UCSD-AML1 (cell line): ENCODE measurements around the gene CMYA5.

Source experiments
- DNase-seq: peaks from one replicate; lab custom pipeline; 2025; ENCODE audit not compliant: unreplicated experiment; lab: John Stamatoyannopoulos, UW

Gene CMYA5

GRCh38 chr5:79793304-79793703, 103.7 kb downstream of the CMYA5 start:
- no peak for DNase-seq

GRCh38 chr5:79793722-79794121, 104.1 kb downstream of the CMYA5 start:
- DNase-seq, result no peak

GRCh38 chr5:79794347-79794746, 104.7 kb downstream of the CMYA5 start:
- no peak for DNase-seq

- DNase-seq, result no peak
Measured at GRCh38 chr5:79795764-79796398, 106.2 kb downstream of the CMYA5 start.

GRCh38 chr5:79798893-79799590, 109.4 kb downstream of the CMYA5 start:
- no peak for DNase-seq

GRCh38 chr5:79800979-79801827, 111.6 kb downstream of the CMYA5 start:
- DNase-seq, result no peak

GRCh38 chr5:79802406-79802805, 112.8 kb downstream of the CMYA5 start:
- DNase-seq, result no peak

GRCh38 chr5:79803007-79803406, 113.4 kb downstream of the CMYA5 start:
- no peak for DNase-seq

GRCh38 chr5:79806741-79807140, 117.1 kb downstream of the CMYA5 start:
- no peak for DNase-seq

GRCh38 chr5:79809743-79810142, 120.1 kb downstream of the CMYA5 start:
- no peak for DNase-seq

- DNase-seq, result no peak
Measured at GRCh38 chr5:79811081-79811480, 121.4 kb downstream of the CMYA5 start.

- no peak for DNase-seq
Measured at GRCh38 chr5:79811904-79812303, 122.3 kb downstream of the CMYA5 start.

GRCh38 chr5:79814699-79815098, 125.1 kb downstream of the CMYA5 start:
- DNase-seq, result no peak

- DNase-seq, result no peak
Measured at GRCh38 chr5:79816014-79816413, 126.4 kb downstream of the CMYA5 start.

GRCh38 chr5:79820648-79821047, 131.0 kb downstream of the CMYA5 start:
- DNase-seq, result no peak

- no peak for DNase-seq
Measured at GRCh38 chr5:79824444-79824843, 134.8 kb downstream of the CMYA5 start.

- DNase-seq, result no peak
Measured at GRCh38 chr5:79825802-79826201, 136.2 kb downstream of the CMYA5 start.

- no peak for DNase-seq
Measured at GRCh38 chr5:79827159-79827629, 137.6 kb downstream of the CMYA5 start.

GRCh38 chr5:79829260-79829659, 139.6 kb downstream of the CMYA5 start:
- DNase-seq, result peak; percentile 16

- DNase-seq, result no peak
Measured at GRCh38 chr5:79831381-79832309, 142.0 kb downstream of the CMYA5 start.

- no peak for DNase-seq
Measured at GRCh38 chr5:79832911-79833310, 143.3 kb downstream of the CMYA5 start.
